HG02884 (cell line): ENCODE measurements around the gene ACAA2.

Source experiments
- ATAC-seq: cut with Tn5 transposase; IDR thresholded peaks from one replicate; pipeline ENCODE4 v1.9.1; 2021; ENCODE audit warnings: mild to moderate bottlenecking, moderate library complexity; ENCODE audit not compliant: unreplicated experiment

Gene ACAA2

DNA sequence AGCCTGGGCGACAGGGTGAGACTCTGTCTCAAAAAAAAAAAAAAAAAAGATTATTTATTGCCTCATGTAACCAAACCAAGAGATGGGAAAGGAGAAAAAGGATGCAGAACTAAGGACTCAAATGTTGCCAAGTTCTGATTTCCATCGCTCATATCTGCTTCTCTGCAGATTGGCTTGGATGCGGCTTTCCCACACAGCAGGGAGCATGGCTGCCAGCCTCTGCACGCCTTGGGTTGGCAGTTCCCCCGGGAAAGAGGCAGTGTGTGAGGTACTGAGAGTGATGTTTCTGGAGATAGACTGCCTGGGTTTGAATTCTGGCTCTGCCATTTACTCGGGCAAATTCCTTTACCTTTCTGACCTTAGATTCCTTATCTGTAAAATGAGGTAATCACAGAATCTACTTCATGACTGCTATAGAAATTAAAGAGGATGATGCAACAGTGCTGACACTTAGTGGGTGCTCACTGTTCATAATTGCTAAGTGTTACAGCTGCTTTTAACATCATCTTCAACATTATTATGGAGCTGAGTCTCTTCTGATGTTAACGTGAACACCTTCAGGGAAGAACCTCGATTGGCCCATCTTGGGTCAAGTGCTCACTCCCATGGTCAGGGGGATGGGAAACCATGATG is 68.8 kb downstream of the ACAA2 start:
- ATAC-seq = no peak

DNA sequence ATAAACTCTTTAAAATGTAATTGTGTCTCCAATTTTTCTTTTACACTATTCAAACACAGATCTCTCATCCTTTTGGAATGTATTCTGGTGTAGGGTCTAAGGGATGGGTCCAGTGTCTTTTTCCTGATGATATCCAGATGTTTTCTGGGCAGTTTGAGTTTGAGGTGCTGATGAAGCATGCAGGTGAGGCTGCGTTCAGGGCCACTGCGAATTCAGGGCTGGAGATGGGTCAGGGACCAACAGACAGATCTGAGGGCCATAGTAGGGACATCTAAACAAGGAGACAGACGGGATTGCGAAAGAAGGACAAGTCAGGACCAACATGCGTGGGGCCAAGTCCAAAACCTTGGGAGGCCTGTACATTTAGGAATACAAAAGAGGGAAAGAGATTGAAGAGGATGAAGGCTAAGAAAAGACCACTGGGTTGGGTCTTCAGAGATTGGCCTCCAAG is 70.2 kb downstream of the ACAA2 start:
- ATAC-seq = no peak

DNA sequence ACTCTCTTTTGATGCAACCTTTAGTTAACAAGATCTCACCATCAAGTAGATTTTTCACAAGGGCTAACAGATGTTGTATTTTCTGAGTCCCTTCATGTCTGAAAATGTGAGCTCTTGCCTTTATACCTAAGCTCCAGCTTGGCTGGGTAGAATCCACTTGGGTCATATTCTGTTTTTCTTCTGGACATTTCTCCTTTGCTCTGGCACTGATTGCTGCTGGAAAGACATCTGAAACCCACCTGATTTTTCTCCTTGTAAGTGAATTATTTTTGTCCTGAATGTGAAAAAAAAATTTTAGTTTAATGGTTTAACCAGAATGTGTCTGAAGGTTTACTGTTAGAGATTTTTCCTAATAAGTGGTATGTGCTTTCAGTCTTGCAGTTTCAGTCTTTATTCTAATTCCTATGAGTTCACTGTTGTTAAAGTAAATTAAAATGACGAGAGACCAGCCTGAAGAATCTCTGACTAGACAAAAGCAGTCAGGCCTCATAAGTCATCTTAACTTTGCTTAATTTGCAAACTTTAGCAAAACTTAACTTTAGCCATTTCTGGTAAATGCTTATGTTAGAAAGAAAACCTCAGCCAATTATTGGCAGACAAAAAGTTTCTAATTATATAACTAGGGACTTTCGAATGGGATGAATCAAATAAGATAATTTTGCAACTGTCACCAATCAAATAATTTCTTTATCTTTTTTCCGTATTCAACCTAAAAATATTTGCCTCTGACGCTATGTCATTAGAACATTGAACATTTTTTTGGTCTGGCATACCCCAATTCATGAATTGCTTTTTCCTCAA is 70.8 kb downstream of the ACAA2 start:
- ATAC-seq = no peak

DNA sequence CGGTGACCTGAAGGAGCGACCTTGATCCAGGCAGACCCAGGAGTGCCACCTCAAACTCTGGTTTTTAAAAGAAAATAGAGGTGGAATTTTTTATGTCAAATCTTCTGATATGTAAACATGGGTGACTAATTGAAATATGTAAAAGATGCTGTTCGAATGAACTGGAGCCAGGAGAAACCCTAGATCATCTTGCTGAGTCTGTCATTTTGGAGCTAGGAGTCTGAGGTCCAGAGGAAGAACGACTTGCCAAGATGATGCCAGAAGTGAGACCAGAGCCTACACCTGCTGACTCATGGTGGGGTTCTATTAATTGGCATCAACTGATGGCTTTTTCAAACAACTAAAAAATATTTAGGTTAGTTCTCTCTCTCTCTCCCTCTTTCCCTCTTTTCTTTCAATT is 74.1 kb downstream of the ACAA2 start:
- no peak for ATAC-seq

DNA sequence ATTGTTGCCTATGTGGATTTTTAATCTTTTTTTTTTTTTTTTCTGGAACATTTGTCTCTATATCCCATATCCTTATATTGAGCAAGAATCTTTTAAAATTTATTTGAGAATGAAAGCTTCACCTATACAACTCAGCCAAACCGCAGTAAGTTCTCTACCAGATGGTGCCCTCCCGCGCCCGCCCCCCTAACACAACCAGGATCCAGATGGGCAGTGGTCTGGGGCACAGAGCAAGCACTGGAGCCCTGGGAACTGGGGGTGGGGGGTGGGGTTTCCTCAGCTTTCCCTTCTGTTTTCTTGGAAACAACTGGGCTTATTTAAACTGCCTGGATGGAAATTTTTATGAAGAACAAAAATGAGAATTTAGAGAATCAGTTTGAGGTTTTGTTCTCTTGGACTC is 74.6 kb downstream of the ACAA2 start:
- ATAC-seq = no peak

DNA sequence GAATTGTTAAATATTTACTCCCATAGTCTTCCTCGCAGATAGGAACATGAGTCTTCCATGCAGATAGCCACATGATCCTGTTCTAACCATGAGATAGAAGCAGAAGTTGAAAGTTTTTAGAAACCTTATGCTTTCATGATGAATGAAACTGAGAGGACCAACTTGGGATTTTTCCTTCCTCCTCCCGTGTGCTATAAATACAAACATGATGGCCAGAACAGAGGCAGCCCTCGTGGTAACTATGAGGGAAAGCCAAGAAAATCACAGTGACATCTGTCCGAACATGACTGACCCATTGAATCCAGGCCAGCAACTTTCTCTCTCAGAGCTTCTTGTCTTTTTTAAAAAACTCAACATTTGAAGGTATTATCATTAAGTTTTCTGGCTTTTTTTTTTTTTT is 78.5 kb downstream of the ACAA2 start:
- ATAC-seq = no peak

DNA sequence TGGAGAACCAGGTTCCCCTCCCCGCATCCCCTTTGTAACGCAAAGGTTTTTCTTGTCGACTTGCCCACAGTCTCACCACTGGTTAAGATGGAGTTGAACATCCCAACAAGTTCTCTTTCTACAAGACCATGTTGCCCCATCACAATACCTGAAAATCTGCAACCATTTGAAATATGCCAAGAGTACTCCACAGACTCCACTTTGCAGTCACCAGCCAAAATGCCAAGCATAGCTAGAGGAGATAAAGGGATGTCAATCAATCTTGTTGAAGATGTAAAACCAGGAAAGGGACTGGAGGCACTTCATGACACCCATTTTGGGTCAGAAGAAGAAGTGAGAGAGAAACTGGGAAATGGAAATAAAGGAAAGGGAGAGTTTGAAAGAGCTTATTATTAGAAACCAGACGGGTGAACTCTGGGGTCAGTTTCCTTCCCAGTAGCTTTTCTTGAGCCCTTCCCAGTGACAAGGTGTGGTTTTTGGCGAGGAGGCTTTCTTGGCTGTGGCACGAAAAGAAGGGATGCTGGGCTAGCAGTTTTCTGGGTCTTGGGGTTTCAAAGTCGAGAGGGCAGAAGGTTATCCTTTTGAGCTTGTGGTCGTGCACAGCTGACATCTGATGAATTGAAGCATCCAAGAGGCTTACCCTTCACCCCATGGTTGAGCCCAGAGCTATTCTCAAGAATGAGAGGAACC is 79.3 kb downstream of the ACAA2 start:
- no peak for ATAC-seq

DNA sequence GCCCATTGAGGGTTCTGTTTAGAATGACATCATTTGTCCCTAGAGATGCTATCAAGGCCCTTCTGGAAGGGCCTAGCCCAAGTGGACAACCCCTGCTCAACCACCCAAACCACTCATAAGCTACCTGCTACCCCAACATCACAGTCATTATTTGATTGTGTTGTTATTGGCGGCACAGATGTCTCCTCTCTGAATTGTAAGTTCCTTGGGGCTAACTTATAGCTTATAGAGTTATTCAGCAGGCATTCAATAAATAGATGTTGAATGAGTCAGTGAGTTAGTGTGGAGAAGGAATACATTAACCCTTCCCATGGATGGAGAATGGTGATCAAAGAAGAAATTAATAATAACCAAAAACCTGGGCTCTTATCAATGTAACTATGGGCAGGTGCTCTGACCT is 80.0 kb downstream of the ACAA2 start:
- ATAC-seq = no peak
